Kidney (tissue), 14 donors: ENCODE measurements around the gene ATG13. TPM values are rescaled to one million over a fixed set of nuclear protein-coding genes. Genes with fewer than 3 reads are reported as not detected.

Experiments used
- DNase-seq, 5 donors: peaks; one replicate each; pipeline ENCODE4 v3.0.0-alpha.2; 2013 to 2020
- FAIRE-seq: peaks from 2 replicates; lab custom pipeline; 2012; peaks lifted over from hg19 to GRCh38; lab: Jason Lieb, UNC
- H3K27ac ChIP-seq, 2 donors: one replicate each; pipeline ENCODE4 v1.7.0; 2013; ENCODE audit warnings: low read depth in 2 of 2, low read length in 2 of 2, inconsistent platforms in 1 of 2
- H3K27me3 ChIP-seq: one replicate; pipeline ENCODE4 v1.7.1; 2013; ENCODE audit warnings: low read length, inconsistent platforms; ENCODE audit not compliant: control insufficient read depth, insufficient read depth
- H3K36me3 ChIP-seq, 3 donors: one replicate each; pipeline versions ENCODE4 v1.7.0 to v1.7.1; 2013; ENCODE audit warnings: low read length in 3 of 3, control low read depth in 1 of 3, inconsistent platforms in 1 of 3; ENCODE audit not compliant: insufficient read depth in 3 of 3, control insufficient read depth in 2 of 3
- H3K4me1 ChIP-seq, 3 donors: one replicate each; pipeline versions ENCODE4 v1.7.0 to v1.7.1; 2013; ENCODE audit warnings: low read length in 3 of 3, inconsistent platforms in 1 of 3, low read depth in 1 of 3; ENCODE audit not compliant: control insufficient read depth in 2 of 3, insufficient read depth in 2 of 3
- H3K4me3 ChIP-seq, 3 donors: one replicate each; pipeline versions ENCODE4 v1.7.0 to v1.8.1; 2013; ENCODE audit warnings: low read length in 3 of 3, control low read depth in 1 of 3, inconsistent platforms in 1 of 3
- H3K9ac ChIP-seq, 3 donors: one replicate each; pipeline versions ENCODE4 v1.7.0 to v1.7.1; 2013; ENCODE audit warnings: low read length in 3 of 3, control low read depth in 1 of 3, inconsistent platforms in 1 of 3
- H3K9me3 ChIP-seq, 3 donors: one replicate each; pipeline versions ENCODE4 v1.7.0 to v1.7.1; 2013; ENCODE audit warnings: low read length in 3 of 3, control low read depth in 1 of 3, inconsistent platforms in 1 of 3; ENCODE audit not compliant: control insufficient read depth in 2 of 3, insufficient read depth in 1 of 3
- intact Hi-C: fragments of 100-400 bp; cut with DNase I; formaldehyde crosslinking; loops from one replicate; pipeline ENCODE4 v1.11.1; 2022
- polyA plus RNA-seq: library from polyadenylated mRNA; stranded (reverse); fragments of 350-450 nt; fragmentation: Illumina TruSeq; extraction: RNeasy Lipid Tissue Mini Kit (QIAGEN cat#74804); gene quantifications from one replicate; pipeline ENCODE4 v1.2.3, GENCODE V29; 2014; ENCODE audit warnings: low read depth, low replicate concordance; ENCODE audit not compliant: insufficient read depth
- total RNA-seq: library from RNA; stranded (reverse); fragmentation: NEBNext Ultra II Directional; extraction: Animal tissue kit (Norgen Biotek cat#: 25700); gene quantifications from one replicate; pipeline ENCODE4 v1.2.1, GENCODE V29; 2021
- TF ChIP-seq, protein P1 (sequence below): IDR thresholded peaks from 3 replicates; pipeline ENCODE4 v1.5.1; 2012; ENCODE audit warnings: mild to moderate bottlenecking, moderate library complexity, borderline replicate concordance; ENCODE audit not compliant: insufficient read depth; ENCODE audit errors: extremely low read depth
- donor health status: control.
- donor health status: control.
- donor health status: control.
- donor health status: control.
- donor health status: control.
- donor health status: DM: yes; HTN: yes; CAD: no.
- donor health status: Normal renal cell carcinoma (clear cell type).

Gene ATG13
- total and polyA plus RNA-seq, 2 donors from 2014 or later, result 40.1 to 73.5 TPM

DNA sequence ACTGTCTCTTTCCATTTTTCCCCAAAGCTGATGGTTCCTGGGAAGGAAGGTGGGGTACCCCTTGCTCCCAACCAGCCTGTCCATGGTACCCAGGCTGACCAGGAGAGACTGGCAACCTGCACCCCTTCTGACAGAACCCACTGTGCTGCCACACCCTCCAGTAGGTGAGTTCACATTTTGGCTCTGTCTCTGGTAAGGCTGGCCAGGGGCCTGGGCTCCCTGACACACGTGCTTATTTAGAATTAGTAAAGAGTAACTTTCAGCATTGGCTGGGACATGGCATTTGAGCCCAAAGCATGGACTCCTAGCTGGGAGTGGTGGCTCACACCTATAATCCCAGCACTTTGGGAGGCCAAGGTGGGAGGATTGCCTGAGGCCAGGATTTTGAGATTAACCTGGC is 48.0 kb downstream of the ATG13 start:
- TF ChIP-seq, protein P1, sequence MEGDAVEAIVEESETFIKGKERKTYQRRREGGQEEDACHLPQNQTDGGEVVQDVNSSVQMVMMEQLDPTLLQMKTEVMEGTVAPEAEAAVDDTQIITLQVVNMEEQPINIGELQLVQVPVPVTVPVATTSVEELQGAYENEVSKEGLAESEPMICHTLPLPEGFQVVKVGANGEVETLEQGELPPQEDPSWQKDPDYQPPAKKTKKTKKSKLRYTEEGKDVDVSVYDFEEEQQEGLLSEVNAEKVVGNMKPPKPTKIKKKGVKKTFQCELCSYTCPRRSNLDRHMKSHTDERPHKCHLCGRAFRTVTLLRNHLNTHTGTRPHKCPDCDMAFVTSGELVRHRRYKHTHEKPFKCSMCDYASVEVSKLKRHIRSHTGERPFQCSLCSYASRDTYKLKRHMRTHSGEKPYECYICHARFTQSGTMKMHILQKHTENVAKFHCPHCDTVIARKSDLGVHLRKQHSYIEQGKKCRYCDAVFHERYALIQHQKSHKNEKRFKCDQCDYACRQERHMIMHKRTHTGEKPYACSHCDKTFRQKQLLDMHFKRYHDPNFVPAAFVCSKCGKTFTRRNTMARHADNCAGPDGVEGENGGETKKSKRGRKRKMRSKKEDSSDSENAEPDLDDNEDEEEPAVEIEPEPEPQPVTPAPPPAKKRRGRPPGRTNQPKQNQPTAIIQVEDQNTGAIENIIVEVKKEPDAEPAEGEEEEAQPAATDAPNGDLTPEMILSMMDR, result no peak
- H3K4me1 ChIP-seq, result peaks cover 0 to 7% (median 2%) of the 10 kb centered on the region in 3 donors
- H3K4me3 ChIP-seq, result no peak overlapping the region
- peaks cover 9 to 54% (median 30%) of the 10 kb centered on the region in 3 donors for H3K36me3 ChIP-seq
- no peaks in the 10 kb centered on the region for H3K27me3 ChIP-seq
- DNase-seq (no peak), FAIRE-seq (no peak)
- H3K27ac ChIP-seq, result no peak overlapping the region
- no peak overlapping the region for H3K9ac ChIP-seq
- intact Hi-C loops, result no loop called here
- no peaks in the 10 kb centered on the region for H3K9me3 ChIP-seq

DNA sequence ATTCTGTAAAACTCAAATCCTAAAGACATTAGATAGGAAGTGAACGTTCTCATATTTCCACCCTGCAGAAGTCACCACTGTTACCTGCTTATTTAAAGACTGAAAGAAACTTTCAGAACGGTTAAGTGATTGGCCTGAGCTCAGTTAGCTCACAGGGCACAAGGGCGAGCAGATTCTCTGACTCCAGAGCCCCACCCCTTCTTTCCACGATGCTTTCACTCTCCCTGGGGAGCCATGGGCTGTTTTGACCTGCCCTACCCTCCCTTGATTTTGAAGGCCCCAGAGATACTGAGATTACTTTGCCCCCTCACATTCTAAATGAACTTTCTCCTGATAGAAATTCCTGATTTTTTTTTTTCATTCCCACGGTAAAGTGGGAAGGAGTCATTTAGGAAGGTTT is 49.2 kb downstream of the ATG13 start:
- no peaks in the 10 kb centered on the region for H3K27me3 ChIP-seq
- H3K36me3 ChIP-seq, result peaks cover 11 to 59% (median 37%) of the 10 kb centered on the region in 3 donors
- peak overlapping the region in 1 of 2 donors; percentile 8 for H3K27ac ChIP-seq
- H3K9me3 ChIP-seq, result no peaks in the 10 kb centered on the region
- no peak overlapping the region for H3K9ac ChIP-seq
- no peak overlapping the region for H3K4me3 ChIP-seq
- intact Hi-C loops, result no loop called here
- no peak for FAIRE-seq
- TF ChIP-seq, protein P1, result no peak
- peaks cover 0 to 7% (median 2%) of the 10 kb centered on the region in 3 donors for H3K4me1 ChIP-seq
- peak in 1 of 5 donors; percentile 13 for DNase-seq

- intact Hi-C loops, result no loop called here
- TF ChIP-seq, protein P1, result no peak
- Histone ChIP-seq H3K4me3 (no peak overlapping the region), H3K9ac (no peak overlapping the region), H3K27ac (no peak overlapping the region), H3K27me3 (no peaks in the 10 kb centered on the region), H3K4me1 (peaks cover 0 to 7% (median 2%) of the 10 kb centered on the region in 3 donors), H3K9me3 (no peaks in the 10 kb centered on the region), H3K36me3 (peaks cover 9 to 54% (median 38%) of the 10 kb centered on the region in 3 donors)
- no peak for FAIRE-seq
- peak in 3 of 5 donors; percentile 21 to 76 (median 43) for DNase-seq
Measured at GRCh38 chr11:46667043-46667481, 49.7 kb downstream of the ATG13 start.
